Panc1 (cell line): ENCODE results near the gene SRSF3. TPM values are rescaled to one million over a fixed set of nuclear protein-coding genes. Genes with fewer than 3 reads are reported as not detected.

Experiments
- ATAC-seq: fragments of 200-7000 bp; cut with Tn5 transposase; 2 replicates; pipeline ENCODE4 v1.9.1; 2020; ENCODE audit warnings: mild to moderate bottlenecking, moderate library complexity
- BruUV-seq: library from RNA; stranded (reverse); fragments of 400-500 nt; replicated peaks from 2 replicates; lab custom pipeline; 2021; lab: Mats Ljungman, UMichigan
- CTCF ChIA-PET: fragments of 300-600 bp; sonication (Branson Sonifier 250); formaldehyde crosslinking; loops from one replicate; lab custom pipeline; 2022; ENCODE audit warnings: antibody characterized with exemption; lab: Charles Lee
- POLR2A ChIA-PET: fragments of 300-600 bp; sonication (Branson Sonifier 250); formaldehyde crosslinking; loops from one replicate; lab custom pipeline; 2022; ENCODE audit warnings: antibody characterized with exemption; lab: Charles Lee
- DNase-seq: peaks from one replicate; pipeline ENCODE4 v3.0.0-alpha.2; 2010; ENCODE audit warnings: low read depth, low spot score
- H3K27ac ChIP-seq: 2 replicates; pipeline ENCODE4 v1.5.1; 2011; ENCODE audit warnings: mild to moderate bottlenecking, low read length, inconsistent platforms
- H3K27me3 ChIP-seq: fragments of 200-500 bp; sonication (Bioruptor generic); 2 replicates; pipeline ENCODE4 v1.6.0; 2014; ENCODE audit warnings: low read length, inconsistent platforms; ENCODE audit not compliant: control insufficient read depth, insufficient read depth
- H3K36me3 ChIP-seq: fragments of 200-500 bp; sonication (Bioruptor generic); 2 replicates; pipeline ENCODE4 v1.5.1; 2014; ENCODE audit warnings: inconsistent platforms, mild to moderate bottlenecking, low read length, moderate library complexity; ENCODE audit not compliant: control insufficient read depth, insufficient read depth
- H3K4me1 ChIP-seq: 2 replicates; pipeline ENCODE4 v1.5.1; 2011; ENCODE audit warnings: inconsistent platforms, mild to moderate bottlenecking, low read length, moderate library complexity; ENCODE audit not compliant: control insufficient read depth, insufficient read depth
- H3K4me3 ChIP-seq, 2 experiments: 2 replicates each; pipeline ENCODE4 v1.5.1; 2011 to 2012; ENCODE audit warnings: low read depth in 2 of 2, low read length in 2 of 2, mild to moderate bottlenecking in 2 of 2, inconsistent platforms in 1 of 2, moderate library complexity in 1 of 2
- H3K9me3 ChIP-seq: fragments of 200-500 bp; sonication (Bioruptor generic); 2 replicates; pipeline ENCODE4 v1.5.1; 2014; ENCODE audit warnings: low read depth, mild to moderate bottlenecking, inconsistent platforms, low read length, moderate library complexity; ENCODE audit not compliant: control insufficient read depth, insufficient read depth
- CTCF ChIP-seq: fragments of 450-650 bp; IDR thresholded peaks from 2 replicates; pipeline ENCODE4 v1.5.1; 2017; ENCODE audit warnings: mild to moderate bottlenecking
- POLR2AphosphoS5 ChIP-seq: IDR thresholded peaks from 2 replicates; pipeline ENCODE4 v1.6.1; 2012; ENCODE audit warnings: mild to moderate bottlenecking, low read depth, low read length, moderate library complexity
- REST ChIP-seq, 2 experiments: IDR thresholded peaks; 2 replicates each; pipeline ENCODE4 v1.6.1; 2011 to 2012; ENCODE audit warnings: low read depth in 2 of 2, control low read depth in 1 of 2, low read length in 1 of 2, mild to moderate bottlenecking in 1 of 2, moderate library complexity in 1 of 2; ENCODE audit not compliant: insufficient read depth in 1 of 2
- SIN3A ChIP-seq: IDR thresholded peaks from 2 replicates; pipeline ENCODE4 v1.6.1; 2012; ENCODE audit warnings: low read depth, mild to moderate bottlenecking, low read length, moderate library complexity, borderline replicate concordance; ENCODE audit not compliant: insufficient read depth
- TCF7L2 ChIP-seq: IDR thresholded peaks from 2 replicates; pipeline ENCODE4 v1.6.1; 2011; ENCODE audit warnings: mild to moderate bottlenecking, low read depth, low read length, inconsistent platforms
- in situ Hi-C: cut with HindIII; loops from 2 replicates; pipeline ENCODE4 v1.10.0; 2016; ENCODE audit warnings: low sequenced_read_pairs, low pct_unique_long_range_greater_than_20kb
- intact Hi-C: fragments of 100-400 bp; cut with micrococcal nuclease; formaldehyde crosslinking; loops from one replicate; pipeline ENCODE4 v1.10.0; 2022; ENCODE audit not compliant: unreplicated experiment
- total RNA-seq: library from RNA; stranded (reverse); gene quantifications from one replicate; pipeline ENCODE4 v1.2.1, GENCODE V29; 2021; ENCODE audit not compliant: unreplicated experiment

SRSF3 gene
- total RNA-seq, 1 experiment from 2014 or later = 356 TPM

- ChIA-PET CTCF (no interaction called here), POLR2A (no interaction called here)
- BruUV-seq = no TSS peak
Measured at GRCh38 chr6:36603222-36604089, 9.3 kb downstream of the SRSF3 start.

More at GRCh38 chr6:36603222-36604089, 9.3 kb downstream of the SRSF3 start:
- H3K36me3 ChIP-seq = peaks cover 75% of the 10 kb centered on the region
- no peaks in the 10 kb centered on the region for H3K9me3 ChIP-seq
- no peak for DNase-seq
- H3K4me3 ChIP-seq = no peak overlapping the region
- H3K27me3 ChIP-seq = no peaks in the 10 kb centered on the region
- no peak for TF ChIP-seq POLR2AphosphoS5
- no peak for TF ChIP-seq CTCF
- TF ChIP-seq REST (IDR thresholded peaks at IDR 0.05; ENCODE audit: insufficient read depth in 1 of 2, low read depth in 2 of 2, low read length in 1 of 2) = no peak
- TF ChIP-seq SIN3A = no peak
- no peak for TF ChIP-seq TCF7L2
- intact Hi-C loops = no loop called here
- no peak for ATAC-seq
- peaks cover 68% of the 10 kb centered on the region for H3K4me1 ChIP-seq
- no peak overlapping the region for H3K27ac ChIP-seq
- in situ Hi-C loops = no loop called here
